Hematopoietic multipotent progenitor cell treated with erythropoietin and hydrocortisone succinate and interleukin-3 and kit ligand, for 6 days (in vitro differentiated cells): ENCODE measurements around the gene FCHSD2.
A peak's percentile ranks its signal among the peaks of the same experiment; 100 is the strongest.
"Not testable (repeated sequence)": the region's sequence is repeated elsewhere in the genome, so short reads cannot be mapped to it uniquely, and the experiment has no call there.

Experiments
- DNase-seq: peaks from one replicate; pipeline ENCODE4 v3.0.0-alpha.2; 2015

FCHSD2 gene

GRCh38 chr11:73116636-73117035 is 25.5 kb downstream of the FCHSD2 start:
- no peak for DNase-seq

GRCh38 chr11:73114835-73115220 is 27.3 kb downstream of the FCHSD2 start:
- DNase-seq, result no peak

- peak; percentile 40 for DNase-seq
These were observed 27.8 kb downstream of the FCHSD2 start for GRCh38 chr11:73114110-73114834.

GRCh38 chr11:73113426-73113825 is 28.7 kb downstream of the FCHSD2 start:
- no peak for DNase-seq

GRCh38 chr11:73107597-73107996 is 34.5 kb downstream of the FCHSD2 start:
- no peak for DNase-seq

- no peak for DNase-seq
These were observed 35.8 kb downstream of the FCHSD2 start for GRCh38 chr11:73106347-73106746.

GRCh38 chr11:73100578-73100977 is 41.5 kb downstream of the FCHSD2 start:
- no peak for DNase-seq

GRCh38 chr11:73099512-73100266 is 42.4 kb downstream of the FCHSD2 start:
- no peak for DNase-seq

GRCh38 chr11:73095613-73096012 is 46.5 kb downstream of the FCHSD2 start:
- peak; percentile 44 for DNase-seq

GRCh38 chr11:73091521-73092305 is 50.4 kb downstream of the FCHSD2 start:
- DNase-seq, result no peak

- no peak for DNase-seq
These were observed 54.4 kb downstream of the FCHSD2 start for GRCh38 chr11:73087730-73088129.

- no peak for DNase-seq
These were observed 56.8 kb downstream of the FCHSD2 start for GRCh38 chr11:73085189-73085875.

- DNase-seq, result no peak
These were observed 63.5 kb downstream of the FCHSD2 start for GRCh38 chr11:73078631-73079030.

- no peak for DNase-seq
These were observed 64.7 kb downstream of the FCHSD2 start for GRCh38 chr11:73077454-73077853.

- no peak for DNase-seq
These were observed 67.8 kb downstream of the FCHSD2 start for GRCh38 chr11:73074319-73074718.

GRCh38 chr11:73072935-73073481 is 69.1 kb downstream of the FCHSD2 start:
- peak; percentile 60 for DNase-seq

- DNase-seq, result no peak
These were observed 71.5 kb downstream of the FCHSD2 start for GRCh38 chr11:73070653-73071052.

- not testable (repeated sequence) for DNase-seq
These were observed 80.2 kb downstream of the FCHSD2 start for GRCh38 chr11:73061857-73062424.

GRCh38 chr11:73061434-73061833 is 80.7 kb downstream of the FCHSD2 start:
- DNase-seq, result not testable (repeated sequence)

- no peak for DNase-seq
These were observed 82.2 kb downstream of the FCHSD2 start for GRCh38 chr11:73059915-73060314.

- no peak for DNase-seq
These were observed 83.0 kb downstream of the FCHSD2 start for GRCh38 chr11:73058989-73059674.
